Astrocyte (in vitro differentiated cells and primary cell): ENCODE data around the gene PRIM2.

ENCODE experiments used
- EZH2 ChIP-seq: IDR thresholded peaks from 2 replicates; pipeline ENCODE4 v1.6.1; 2012; ENCODE audit warnings: mild to moderate bottlenecking, low read length, inconsistent platforms; ENCODE audit not compliant: insufficient read depth
- TF ChIP-seq, protein P1 (sequence below): IDR thresholded peaks from 2 replicates; pipeline ENCODE4 v1.5.1; 2011; ENCODE audit warnings: low read depth, mild to moderate bottlenecking, inconsistent platforms, low read length, moderate library complexity; ENCODE audit not compliant: insufficient read depth

DNA sequence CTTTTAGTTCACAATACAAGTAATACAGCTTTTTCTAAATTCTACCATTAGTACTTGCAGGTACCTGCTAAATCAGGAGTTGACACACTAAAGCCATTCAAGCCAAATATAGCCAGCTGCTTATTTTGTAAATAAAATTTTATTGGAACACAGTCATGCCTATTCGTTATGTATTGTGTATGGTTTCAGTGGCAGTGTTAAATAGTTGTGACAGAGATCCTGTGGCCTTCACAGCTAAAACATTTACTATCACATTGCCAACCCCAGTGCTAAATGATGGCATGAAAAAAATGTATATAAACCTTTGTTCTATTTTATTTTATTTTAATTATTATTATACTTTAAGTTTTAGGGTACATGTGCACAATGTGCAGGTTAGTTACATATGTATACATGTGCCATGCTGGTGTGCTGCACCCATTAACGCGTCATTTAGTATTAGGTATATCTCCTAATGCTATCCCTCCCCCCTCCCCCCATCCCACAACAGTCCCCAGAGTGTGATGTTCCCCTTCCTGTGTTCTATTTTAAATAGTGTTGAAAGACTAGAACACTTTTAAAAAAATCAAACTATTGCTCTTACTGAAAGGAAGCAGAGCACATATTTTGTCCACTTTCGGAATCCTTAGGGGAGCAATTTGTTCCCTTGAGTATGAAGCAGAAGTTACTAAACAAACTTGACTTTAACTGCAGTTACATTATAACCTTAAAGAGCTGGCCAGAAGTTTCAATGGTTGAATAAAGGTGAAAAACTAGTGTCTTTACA is 115.7 kb downstream of the PRIM2 start:
- TF ChIP-seq EZH2: no peak
- TF ChIP-seq, protein P1, sequence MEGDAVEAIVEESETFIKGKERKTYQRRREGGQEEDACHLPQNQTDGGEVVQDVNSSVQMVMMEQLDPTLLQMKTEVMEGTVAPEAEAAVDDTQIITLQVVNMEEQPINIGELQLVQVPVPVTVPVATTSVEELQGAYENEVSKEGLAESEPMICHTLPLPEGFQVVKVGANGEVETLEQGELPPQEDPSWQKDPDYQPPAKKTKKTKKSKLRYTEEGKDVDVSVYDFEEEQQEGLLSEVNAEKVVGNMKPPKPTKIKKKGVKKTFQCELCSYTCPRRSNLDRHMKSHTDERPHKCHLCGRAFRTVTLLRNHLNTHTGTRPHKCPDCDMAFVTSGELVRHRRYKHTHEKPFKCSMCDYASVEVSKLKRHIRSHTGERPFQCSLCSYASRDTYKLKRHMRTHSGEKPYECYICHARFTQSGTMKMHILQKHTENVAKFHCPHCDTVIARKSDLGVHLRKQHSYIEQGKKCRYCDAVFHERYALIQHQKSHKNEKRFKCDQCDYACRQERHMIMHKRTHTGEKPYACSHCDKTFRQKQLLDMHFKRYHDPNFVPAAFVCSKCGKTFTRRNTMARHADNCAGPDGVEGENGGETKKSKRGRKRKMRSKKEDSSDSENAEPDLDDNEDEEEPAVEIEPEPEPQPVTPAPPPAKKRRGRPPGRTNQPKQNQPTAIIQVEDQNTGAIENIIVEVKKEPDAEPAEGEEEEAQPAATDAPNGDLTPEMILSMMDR: no peak
